Neural crest cell (in vitro differentiated cells): ENCODE data around the gene NUDT9. TPM values are rescaled to one million over a fixed set of nuclear protein-coding genes. Genes with fewer than 3 reads are reported as not detected.
"Not testable (repeated sequence)": the region's sequence is repeated elsewhere in the genome, so short reads cannot be mapped to it uniquely, and the experiment has no call there.

Source experiments
- DNase-seq: peaks from one replicate; pipeline ENCODE4 v3.0.0; 2021; ENCODE audit warnings: low read depth, mixed read lengths, low spot score
- H3K27ac Mint-ChIP-seq: one replicate; pipeline ENCODE4 v1.8.0; 2021; ENCODE audit warnings: mild to moderate bottlenecking, mixed read lengths; ENCODE audit not compliant: unreplicated experiment
- H3K27me3 Mint-ChIP-seq: 2 replicates; pipeline ENCODE4 v1.8.0; 2021; ENCODE audit warnings: low read depth, mild to moderate bottlenecking, mixed read lengths
- H3K36me3 Mint-ChIP-seq: 2 replicates; pipeline ENCODE4 v1.8.0; 2021; ENCODE audit warnings: low read depth, mild to moderate bottlenecking, mixed read lengths
- H3K4me1 Mint-ChIP-seq: 2 replicates; pipeline ENCODE4 v1.8.0; 2021; ENCODE audit warnings: mixed read lengths
- H3K4me3 Mint-ChIP-seq: one replicate; pipeline ENCODE4 v1.8.0; 2021; ENCODE audit warnings: mild to moderate bottlenecking, mixed read lengths
- H3K9me3 Mint-ChIP-seq: 2 replicates; pipeline ENCODE4 v1.8.0; 2021; ENCODE audit warnings: mixed read lengths
- total RNA-seq: library from RNA; stranded (reverse); gene quantifications from 2 replicates; pipeline ENCODE4 v1.2.1, GENCODE V29; 2021
- TF ChIP-seq, protein P1 (sequence below): fragments of 200-600 bp; sonication (generic); conservative IDR thresholded peaks from 2 replicates; pipeline ENCODE4 v1.5.0; 2021; ENCODE audit warnings: antibody characterized with exemption, mild to moderate bottlenecking

The NUDT9 gene
- total RNA-seq, 1 donor from 2014 or later = 22.6 TPM

DNA sequence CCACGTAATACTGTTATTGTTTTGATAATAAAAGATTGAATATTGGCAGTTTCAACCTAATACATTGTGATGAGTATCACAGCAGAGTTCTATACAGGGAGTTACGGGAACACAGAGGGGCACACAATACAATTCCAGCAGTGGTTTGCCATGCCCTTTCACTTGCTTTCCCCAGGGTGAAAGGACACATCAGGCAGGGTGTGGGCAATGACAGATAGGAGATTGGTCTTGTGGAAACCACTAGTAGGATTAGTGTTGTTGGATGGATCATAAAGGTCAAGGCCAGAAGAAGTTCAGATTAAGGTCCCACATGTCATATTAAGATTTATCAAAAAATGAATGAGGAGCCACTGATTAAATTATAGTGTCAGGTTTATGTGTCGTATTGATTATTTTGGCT lies 39.4 kb upstream of the NUDT9 start:
- DNase-seq = no peak
- peaks cover 11% of the 10 kb centered on the region for H3K4me1 Mint-ChIP-seq
- peaks cover 10% of the 10 kb centered on the region for H3K9me3 Mint-ChIP-seq
- TF ChIP-seq, protein P1, sequence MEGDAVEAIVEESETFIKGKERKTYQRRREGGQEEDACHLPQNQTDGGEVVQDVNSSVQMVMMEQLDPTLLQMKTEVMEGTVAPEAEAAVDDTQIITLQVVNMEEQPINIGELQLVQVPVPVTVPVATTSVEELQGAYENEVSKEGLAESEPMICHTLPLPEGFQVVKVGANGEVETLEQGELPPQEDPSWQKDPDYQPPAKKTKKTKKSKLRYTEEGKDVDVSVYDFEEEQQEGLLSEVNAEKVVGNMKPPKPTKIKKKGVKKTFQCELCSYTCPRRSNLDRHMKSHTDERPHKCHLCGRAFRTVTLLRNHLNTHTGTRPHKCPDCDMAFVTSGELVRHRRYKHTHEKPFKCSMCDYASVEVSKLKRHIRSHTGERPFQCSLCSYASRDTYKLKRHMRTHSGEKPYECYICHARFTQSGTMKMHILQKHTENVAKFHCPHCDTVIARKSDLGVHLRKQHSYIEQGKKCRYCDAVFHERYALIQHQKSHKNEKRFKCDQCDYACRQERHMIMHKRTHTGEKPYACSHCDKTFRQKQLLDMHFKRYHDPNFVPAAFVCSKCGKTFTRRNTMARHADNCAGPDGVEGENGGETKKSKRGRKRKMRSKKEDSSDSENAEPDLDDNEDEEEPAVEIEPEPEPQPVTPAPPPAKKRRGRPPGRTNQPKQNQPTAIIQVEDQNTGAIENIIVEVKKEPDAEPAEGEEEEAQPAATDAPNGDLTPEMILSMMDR = no peak
- no peak overlapping the region for H3K27ac Mint-ChIP-seq
- H3K4me3 Mint-ChIP-seq = no peak overlapping the region
- no peaks in the 10 kb centered on the region for H3K27me3 Mint-ChIP-seq
- H3K36me3 Mint-ChIP-seq = peaks cover 27% of the 10 kb centered on the region

DNA sequence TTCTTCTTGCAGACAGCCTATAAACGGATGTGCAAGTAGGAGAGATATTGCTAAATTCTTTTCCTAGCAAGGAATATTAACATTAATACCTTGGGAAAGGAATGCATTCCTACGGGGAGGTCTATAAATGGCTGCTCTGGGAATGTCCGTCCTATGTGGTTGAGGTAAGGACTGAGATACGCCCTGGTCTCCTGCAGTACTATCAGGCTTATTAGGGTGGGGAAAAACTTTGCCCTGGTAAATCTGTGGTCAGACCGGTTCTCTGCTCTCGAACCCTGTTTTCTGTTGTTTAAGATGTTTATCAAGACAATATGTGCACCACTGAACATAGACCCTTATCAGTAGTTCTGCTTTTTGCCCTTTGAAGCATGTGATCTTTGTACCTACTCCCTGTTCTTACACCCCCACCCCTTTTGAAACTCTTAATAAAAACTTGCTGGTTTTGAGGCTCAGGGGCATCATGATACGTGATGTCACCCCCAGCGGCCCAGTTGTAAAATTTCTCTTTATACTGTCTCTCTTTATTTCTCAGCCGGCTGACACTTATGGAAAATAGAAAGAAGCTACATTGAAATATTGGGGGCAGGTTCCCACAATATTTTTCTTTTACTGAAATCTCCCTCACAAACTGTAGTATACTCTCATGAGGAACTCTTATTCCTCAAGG lies 37.8 kb upstream of the NUDT9 start:
- peaks cover 35% of the 10 kb centered on the region for H3K36me3 Mint-ChIP-seq

DNA sequence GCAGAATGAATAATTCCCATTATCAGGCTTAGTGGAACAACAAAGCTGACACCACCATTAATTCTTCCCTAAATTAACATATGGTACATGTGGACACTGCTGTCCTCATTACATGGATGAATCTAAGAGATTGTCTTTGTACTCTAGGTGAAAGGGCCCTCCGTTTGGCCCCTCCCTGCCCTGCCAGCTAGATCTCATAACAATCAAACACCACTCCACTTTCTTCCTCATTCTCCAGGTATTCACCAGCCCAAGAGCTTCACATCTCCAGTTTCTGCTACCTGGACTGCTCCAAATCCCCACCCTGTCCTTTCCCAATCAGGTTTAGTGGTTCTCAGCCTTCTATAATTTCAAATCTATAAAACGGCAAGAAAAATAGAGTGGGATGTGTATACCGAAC lies 35.1 kb upstream of the NUDT9 start:
- Mint-ChIP-seq H3K27ac (no peak overlapping the region), H3K4me1 (peaks cover 38% of the 10 kb centered on the region), H3K9me3 (peaks cover 13% of the 10 kb centered on the region), H3K36me3 (peaks cover 35% of the 10 kb centered on the region), H3K27me3 (no peaks in the 10 kb centered on the region), H3K4me3 (peak overlapping the region; percentile 17)
- DNase-seq = no peak
- TF ChIP-seq, protein P1 = no peak

More for the DNA sequence above, 37.8 kb upstream of the NUDT9 start:
- not testable (repeated sequence) for DNase-seq, H3K4me3 Mint-ChIP-seq, H3K27ac Mint-ChIP-seq, H3K27me3 Mint-ChIP-seq
- H3K9me3 Mint-ChIP-seq = peaks cover 13% of the 10 kb centered on the region
- H3K4me1 Mint-ChIP-seq = peaks cover 22% of the 10 kb centered on the region

DNA sequence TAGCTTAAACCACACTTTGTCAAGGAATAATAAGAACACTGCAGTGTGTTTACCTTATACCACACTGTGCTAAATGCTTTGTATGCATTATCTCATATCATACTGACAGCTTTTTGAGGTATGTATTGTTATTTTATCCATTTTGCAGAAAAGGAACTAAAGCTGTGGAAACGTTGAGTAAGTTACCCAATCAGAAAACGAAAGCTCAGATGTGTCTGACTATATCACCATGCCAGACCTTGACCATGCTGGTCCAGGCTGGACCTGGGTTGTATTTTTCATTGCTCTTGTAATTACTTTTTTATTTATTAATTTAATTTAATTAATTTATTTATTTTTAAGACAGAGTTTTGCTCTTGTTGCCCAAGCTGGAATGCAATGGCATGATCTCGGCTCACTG lies 33.5 kb upstream of the NUDT9 start:
- Mint-ChIP-seq H3K27me3 (no peaks in the 10 kb centered on the region), H3K9me3 (peaks cover 10% of the 10 kb centered on the region), H3K27ac (no peak overlapping the region), H3K4me3 (peak overlapping the region; percentile 31), H3K4me1 (peaks cover 33% of the 10 kb centered on the region), H3K36me3 (peaks cover 26% of the 10 kb centered on the region)
- TF ChIP-seq, protein P1 = no peak
- no peak for DNase-seq

DNA sequence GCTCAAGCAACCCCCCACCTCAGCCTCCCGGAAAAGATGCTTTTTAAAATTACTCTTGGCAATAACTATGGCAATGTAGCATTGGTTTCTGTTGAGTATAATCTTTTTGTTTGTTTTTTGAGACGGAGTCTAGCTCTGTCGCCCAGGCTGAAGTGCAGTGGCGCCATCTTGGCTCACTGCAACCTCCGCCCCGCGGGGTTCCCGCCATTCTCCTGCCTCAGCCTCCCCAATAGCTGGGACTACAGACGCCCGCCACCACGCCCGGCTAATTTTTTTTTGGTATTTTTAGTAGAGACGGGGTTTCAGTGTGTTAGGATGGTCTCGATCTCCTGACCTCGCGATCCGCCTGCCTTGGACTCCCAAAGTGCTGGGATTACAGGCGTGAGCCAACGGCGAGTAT lies 32.3 kb upstream of the NUDT9 start:
- H3K4me3 Mint-ChIP-seq = peak overlapping the region; percentile 90
- H3K9me3 Mint-ChIP-seq, DNase-seq, H3K27me3 Mint-ChIP-seq, H3K27ac Mint-ChIP-seq: not testable (repeated sequence)
- peaks cover 33% of the 10 kb centered on the region for H3K4me1 Mint-ChIP-seq
- H3K36me3 Mint-ChIP-seq = peaks cover 20% of the 10 kb centered on the region

DNA sequence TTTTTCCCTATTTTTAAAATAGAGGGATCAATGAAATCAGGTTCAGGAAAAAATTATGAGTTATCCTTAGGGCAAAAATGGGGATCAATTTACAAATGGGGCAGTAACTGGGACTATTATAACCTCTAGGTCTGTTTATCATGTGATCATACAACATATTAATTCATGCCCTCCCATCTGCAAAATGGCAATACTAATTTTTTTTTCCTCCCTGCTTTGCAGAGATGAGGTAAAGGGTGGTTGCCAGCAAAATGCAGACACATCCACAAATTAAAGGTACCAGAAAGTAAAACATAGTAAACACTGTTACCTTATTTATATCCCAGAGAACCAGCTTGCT lies 31.9 kb upstream of the NUDT9 start:
- no peaks in the 10 kb centered on the region for H3K27me3 Mint-ChIP-seq
- H3K36me3 Mint-ChIP-seq = peaks cover 17% of the 10 kb centered on the region
- DNase-seq = no peak
- peaks cover 3% of the 10 kb centered on the region for H3K9me3 Mint-ChIP-seq
- H3K4me3 Mint-ChIP-seq = peak overlapping the region; percentile 90
- H3K27ac Mint-ChIP-seq = peak overlapping the region; percentile 95
- TF ChIP-seq, protein P1 = no peak
- H3K4me1 Mint-ChIP-seq = peaks cover 33% of the 10 kb centered on the region
